D721Med (cell line): Measurements from ENCODE around the gene TNNI3K.

Experiments
- DNase-seq: peaks from one replicate; pipeline ENCODE4 v3.0.0; 2011; ENCODE audit warnings: low spot score; ENCODE audit not compliant: insufficient read length
- FAIRE-seq: peaks from 2 replicates; lab custom pipeline; 2011; peaks lifted over from hg19 to GRCh38; lab: Jason Lieb, UNC
- TF ChIP-seq, protein P1 (sequence below): IDR thresholded peaks from 2 replicates; pipeline ENCODE4 v1.5.1; 2012; ENCODE audit warnings: mild to moderate bottlenecking, control low read depth; ENCODE audit not compliant: insufficient read depth; ENCODE audit errors: missing control alignments

Gene TNNI3K

DNA sequence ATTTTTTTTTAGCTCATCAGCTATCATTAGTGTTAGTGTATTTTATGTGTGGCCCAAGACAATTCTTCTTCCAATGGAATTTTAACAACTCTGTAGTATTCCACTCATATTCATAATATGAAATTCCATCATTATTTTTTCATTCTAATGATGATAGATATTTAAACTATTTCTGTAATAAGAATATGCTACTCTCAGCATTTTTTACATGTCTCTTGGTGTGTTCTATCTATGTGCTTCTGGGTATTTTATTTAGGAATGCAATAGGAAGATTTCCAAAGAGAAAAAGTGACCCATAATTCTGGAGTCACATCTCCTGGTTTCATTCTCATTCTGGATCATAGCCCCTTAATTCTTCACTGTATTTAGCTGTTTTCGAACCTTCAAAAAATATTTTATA, 167.7 kb downstream of the TNNI3K start:
- TF ChIP-seq, protein P1, sequence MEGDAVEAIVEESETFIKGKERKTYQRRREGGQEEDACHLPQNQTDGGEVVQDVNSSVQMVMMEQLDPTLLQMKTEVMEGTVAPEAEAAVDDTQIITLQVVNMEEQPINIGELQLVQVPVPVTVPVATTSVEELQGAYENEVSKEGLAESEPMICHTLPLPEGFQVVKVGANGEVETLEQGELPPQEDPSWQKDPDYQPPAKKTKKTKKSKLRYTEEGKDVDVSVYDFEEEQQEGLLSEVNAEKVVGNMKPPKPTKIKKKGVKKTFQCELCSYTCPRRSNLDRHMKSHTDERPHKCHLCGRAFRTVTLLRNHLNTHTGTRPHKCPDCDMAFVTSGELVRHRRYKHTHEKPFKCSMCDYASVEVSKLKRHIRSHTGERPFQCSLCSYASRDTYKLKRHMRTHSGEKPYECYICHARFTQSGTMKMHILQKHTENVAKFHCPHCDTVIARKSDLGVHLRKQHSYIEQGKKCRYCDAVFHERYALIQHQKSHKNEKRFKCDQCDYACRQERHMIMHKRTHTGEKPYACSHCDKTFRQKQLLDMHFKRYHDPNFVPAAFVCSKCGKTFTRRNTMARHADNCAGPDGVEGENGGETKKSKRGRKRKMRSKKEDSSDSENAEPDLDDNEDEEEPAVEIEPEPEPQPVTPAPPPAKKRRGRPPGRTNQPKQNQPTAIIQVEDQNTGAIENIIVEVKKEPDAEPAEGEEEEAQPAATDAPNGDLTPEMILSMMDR = no peak
- DNase-seq (no peak), FAIRE-seq (no peak)

DNA sequence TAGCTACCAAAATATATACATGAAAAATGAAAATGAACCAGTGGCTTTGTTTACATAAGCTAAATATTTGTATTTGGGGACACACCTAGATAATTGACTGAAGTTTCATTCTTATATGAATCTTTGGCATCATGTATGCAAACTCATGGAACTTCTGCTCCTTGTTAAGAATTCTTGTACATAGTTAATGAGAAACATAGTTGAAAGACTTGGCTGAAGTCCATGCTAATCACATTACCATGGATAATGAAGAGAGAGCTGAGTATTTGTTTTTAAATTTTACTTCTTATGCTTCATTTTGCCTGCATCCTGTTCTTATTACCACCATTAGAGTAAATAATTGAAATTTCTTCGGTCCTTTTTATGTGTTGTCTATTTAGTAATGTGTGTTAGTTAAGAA, 168.4 kb downstream of the TNNI3K start:
- DNase-seq = no peak
- no peak for FAIRE-seq

DNA sequence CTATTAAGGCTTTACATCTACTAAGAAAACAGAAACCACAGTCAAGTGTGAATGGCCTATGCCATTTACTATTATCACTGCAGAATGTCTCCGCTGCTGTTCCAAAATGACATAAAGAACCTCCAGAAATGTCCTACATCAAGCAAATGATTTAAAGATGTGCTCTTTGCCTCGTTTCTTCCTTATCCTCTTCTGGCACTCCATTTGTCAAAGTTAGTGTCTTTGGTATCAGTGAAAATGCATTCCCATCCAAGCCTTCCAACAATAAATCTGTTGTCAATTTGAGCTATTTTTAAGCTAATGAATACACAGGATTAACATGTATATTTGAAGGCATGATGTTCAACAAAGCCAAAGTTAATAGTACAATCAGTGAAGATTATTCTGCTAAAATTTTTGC, 171.6 kb downstream of the TNNI3K start:
- TF ChIP-seq, protein P1 = no peak
- FAIRE-seq = no peak
- DNase-seq = no peak

More for the DNA sequence above, 168.4 kb downstream of the TNNI3K start:
- TF ChIP-seq, protein P1 = no peak

DNA sequence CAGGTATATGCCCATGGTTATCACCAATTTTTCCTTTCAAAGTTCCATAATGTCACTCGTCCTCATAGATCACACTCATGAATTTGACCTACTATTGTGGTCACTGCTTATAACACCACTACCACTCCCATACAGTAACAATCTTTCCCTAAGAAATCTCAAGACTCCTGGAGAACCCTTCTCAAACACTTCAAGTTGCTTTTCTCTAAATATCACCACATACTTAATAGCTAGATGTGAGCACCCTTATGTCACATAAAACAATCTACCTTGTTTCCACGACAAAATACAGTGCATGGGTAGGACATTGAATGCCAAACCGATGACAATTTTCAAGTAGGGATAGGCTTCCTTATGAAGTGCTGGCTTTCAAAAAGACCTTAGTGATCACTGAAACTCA, 172.7 kb downstream of the TNNI3K start:
- no peak for DNase-seq
- TF ChIP-seq, protein P1 = no peak
- peak; percentile 55 for FAIRE-seq

DNA sequence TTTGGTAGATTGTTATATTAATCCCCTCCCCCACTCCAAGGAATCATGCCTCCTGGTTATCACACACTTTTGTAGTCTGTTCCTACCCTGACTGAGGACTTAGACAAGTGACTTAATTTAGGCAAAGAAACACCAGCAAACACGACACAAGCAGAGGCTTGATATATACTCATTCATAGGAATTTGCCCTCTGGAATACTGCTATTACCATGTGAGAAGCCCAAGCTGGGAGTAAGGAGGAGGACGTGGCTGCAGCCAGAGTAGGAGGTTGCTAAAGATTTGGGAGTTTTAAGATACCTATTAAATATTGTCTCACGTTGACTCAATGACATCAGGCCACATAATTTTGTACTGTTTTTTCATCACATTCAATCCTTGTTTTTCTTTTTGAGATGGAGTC, 177.1 kb downstream of the TNNI3K start:
- DNase-seq (no peak), FAIRE-seq (no peak)
- TF ChIP-seq, protein P1 = no peak

DNA sequence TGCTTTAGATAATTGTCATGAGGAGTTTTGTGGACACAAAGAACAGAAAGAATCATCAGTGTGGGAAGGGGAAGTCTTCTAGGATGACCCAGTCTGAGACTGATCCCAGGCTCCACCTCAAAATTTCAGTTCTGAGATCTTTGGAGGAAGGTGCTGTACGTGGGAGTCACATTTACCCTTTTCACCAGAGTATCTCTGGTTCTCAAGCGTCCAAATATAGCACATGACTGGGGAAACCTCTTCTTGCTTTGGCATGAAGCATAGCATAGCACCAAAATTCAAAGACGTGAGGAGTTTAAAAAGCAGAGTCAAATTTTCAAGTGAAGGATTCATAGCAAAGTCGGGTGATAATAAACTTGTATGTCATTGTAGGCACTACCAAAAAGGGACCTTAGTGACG, 180.7 kb downstream of the TNNI3K start:
- DNase-seq = no peak
- no peak for FAIRE-seq
- TF ChIP-seq, protein P1 = no peak

DNA sequence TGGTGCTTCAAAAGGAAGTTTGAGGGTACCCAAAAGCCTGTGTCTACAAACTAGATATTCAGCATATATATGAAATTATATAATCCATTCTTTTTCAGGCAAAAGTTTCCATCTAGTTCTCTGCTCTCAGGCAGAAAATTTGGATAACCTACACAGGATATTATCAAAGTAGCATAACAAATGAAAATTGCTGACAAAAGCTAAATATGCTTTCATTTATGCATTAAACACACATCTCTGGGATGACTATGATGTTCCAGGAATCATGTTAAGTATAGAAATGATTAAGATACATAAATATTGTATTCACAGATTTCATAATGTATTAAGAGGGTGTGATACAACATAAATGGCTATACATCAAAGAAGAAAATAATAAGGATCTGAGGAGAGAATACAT, 184.4 kb downstream of the TNNI3K start:
- TF ChIP-seq, protein P1 = no peak
- no peak for DNase-seq
- no peak for FAIRE-seq
